WTC11 (cell line): ENCODE results near the gene ZFHX3. TPM values are rescaled to one million over a fixed set of nuclear protein-coding genes. Genes with fewer than 3 reads are reported as not detected.

Experiments
- ATAC-seq: fragments of 200-7000 bp; cut with Tn5 transposase; 2 replicates; pipeline ENCODE4 v1.10.0; 2021; ENCODE audit warnings: mild to moderate bottlenecking, moderate library complexity
- CTCF ChIA-PET: fragments of 300-600 bp; sonication (Branson Sonifier 250); formaldehyde crosslinking; loops from one replicate; lab custom pipeline; 2021; ENCODE audit warnings: antibody characterized with exemption; lab: Charles Lee
- POLR2A ChIA-PET: fragments of 350-600 bp; sonication (Branson Sonifier 250); formaldehyde crosslinking; loops from one replicate; lab custom pipeline; 2021; ENCODE audit warnings: antibody characterized with exemption; lab: Charles Lee
- DNase-seq: peaks from one replicate; pipeline ENCODE4 v3.0.0; 2021; ENCODE audit warnings: low spot score
- H3K27ac Mint-ChIP-seq: 2 replicates; pipeline ENCODE4 v1.8.0; 2021; ENCODE audit warnings: mixed read lengths
- H3K27me3 Mint-ChIP-seq: 2 replicates; pipeline ENCODE4 v1.8.0; 2021; ENCODE audit warnings: low read depth, mild to moderate bottlenecking, moderate library complexity, mixed read lengths
- H3K36me3 Mint-ChIP-seq: 2 replicates; pipeline ENCODE4 v1.8.0; 2021; ENCODE audit warnings: mixed read lengths
- H3K4me1 Mint-ChIP-seq: 2 replicates; pipeline ENCODE4 v1.8.0; 2022; ENCODE audit warnings: mixed read lengths
- H3K4me3 Mint-ChIP-seq: 2 replicates; pipeline ENCODE4 v1.8.0; 2021; ENCODE audit warnings: mild to moderate bottlenecking, moderate library complexity, mixed read lengths
- H3K9me3 Mint-ChIP-seq: 2 replicates; pipeline ENCODE4 v1.8.0; 2021; ENCODE audit warnings: mixed read lengths
- EMX1 ChIP-seq: fragments of 250-450 bp; sonication (Bioruptor Pico); IDR thresholded peaks from 2 replicates; pipeline ENCODE4 v1.8.0; 2021; ENCODE audit warnings: mild to moderate bottlenecking
- FOXK1 ChIP-seq: sonication (generic); formaldehyde crosslinking; IDR thresholded peaks from 2 replicates; pipeline ENCODE4 v1.8.0; 2022; ENCODE audit warnings: mild to moderate bottlenecking, moderate library complexity, missing genetic modification reagents
- PRRX2 ChIP-seq: fragments of 250-450 bp; sonication (Bioruptor Pico); IDR thresholded peaks from 2 replicates; pipeline ENCODE4 v1.8.0; 2021; ENCODE audit warnings: mild to moderate bottlenecking
- SOX15 ChIP-seq: fragments of 250-450 bp; sonication (Bioruptor Pico); IDR thresholded peaks from 2 replicates; pipeline ENCODE4 v1.9.0; 2021; ENCODE audit warnings: mild to moderate bottlenecking
- TP53 ChIP-seq: sonication (generic); formaldehyde crosslinking; IDR thresholded peaks from 2 replicates; pipeline ENCODE4 v1.8.1; 2023; ENCODE audit warnings: mild to moderate bottlenecking, missing genetic modification reagents
- ZBTB21 ChIP-seq: sonication (generic); formaldehyde crosslinking; IDR thresholded peaks from 2 replicates; pipeline ENCODE4 v1.8.1; 2023; ENCODE audit warnings: mild to moderate bottlenecking, missing genetic modification reagents, borderline replicate concordance
- ZNF396 ChIP-seq: fragments of 250-450 bp; sonication (Bioruptor Pico); IDR thresholded peaks from 2 replicates; pipeline ENCODE4 v1.8.0; 2021; ENCODE audit warnings: mild to moderate bottlenecking, moderate library complexity, borderline replicate concordance
- total RNA-seq: library from RNA; stranded (reverse); gene quantifications from 3 replicates; pipeline ENCODE4 v1.2.3, GENCODE V29; 2021
- TF ChIP-seq, protein P1 (sequence below): fragments of 200-600 bp; IDR thresholded peaks from 2 replicates; pipeline ENCODE4 v1.8.0; 2022; ENCODE audit warnings: antibody characterized with exemption
- TF ChIP-seq, protein P2 (sequence below): sonication (generic); formaldehyde crosslinking; IDR thresholded peaks from 2 replicates; pipeline ENCODE4 v1.8.0; 2022; ENCODE audit warnings: mild to moderate bottlenecking, missing genetic modification reagents
- TF ChIP-seq, protein P3 (sequence below): sonication (generic); formaldehyde crosslinking; IDR thresholded peaks from 2 replicates; pipeline ENCODE4 v1.8.1; 2022; ENCODE audit warnings: low read depth, mild to moderate bottlenecking, moderate library complexity, missing genetic modification reagents, borderline replicate concordance
- TF ChIP-seq, protein P4 (sequence below): sonication (generic); formaldehyde crosslinking; IDR thresholded peaks from 2 replicates; pipeline ENCODE4 v1.8.1; 2023; ENCODE audit warnings: mild to moderate bottlenecking, moderate library complexity, missing genetic modification reagents
- TF ChIP-seq, protein P5 (sequence below): sonication (generic); formaldehyde crosslinking; conservative IDR thresholded peaks from 2 replicates; pipeline ENCODE4 v1.8.1; 2022; ENCODE audit warnings: mild to moderate bottlenecking, missing genetic modification reagents
- TF ChIP-seq, protein P6 (sequence below): sonication (generic); formaldehyde crosslinking; IDR thresholded peaks from 2 replicates; pipeline ENCODE4 v1.8.0; 2022; ENCODE audit warnings: mild to moderate bottlenecking, missing genetic modification reagents
- TF ChIP-seq, protein P7 (sequence below): sonication (generic); formaldehyde crosslinking; IDR thresholded peaks from 2 replicates; pipeline ENCODE4 v1.8.1; 2023; ENCODE audit warnings: mild to moderate bottlenecking, missing genetic modification reagents, borderline replicate concordance

ZFHX3 gene
- total RNA-seq, 1 experiment from 2014 or later = 5.7 TPM

DNA sequence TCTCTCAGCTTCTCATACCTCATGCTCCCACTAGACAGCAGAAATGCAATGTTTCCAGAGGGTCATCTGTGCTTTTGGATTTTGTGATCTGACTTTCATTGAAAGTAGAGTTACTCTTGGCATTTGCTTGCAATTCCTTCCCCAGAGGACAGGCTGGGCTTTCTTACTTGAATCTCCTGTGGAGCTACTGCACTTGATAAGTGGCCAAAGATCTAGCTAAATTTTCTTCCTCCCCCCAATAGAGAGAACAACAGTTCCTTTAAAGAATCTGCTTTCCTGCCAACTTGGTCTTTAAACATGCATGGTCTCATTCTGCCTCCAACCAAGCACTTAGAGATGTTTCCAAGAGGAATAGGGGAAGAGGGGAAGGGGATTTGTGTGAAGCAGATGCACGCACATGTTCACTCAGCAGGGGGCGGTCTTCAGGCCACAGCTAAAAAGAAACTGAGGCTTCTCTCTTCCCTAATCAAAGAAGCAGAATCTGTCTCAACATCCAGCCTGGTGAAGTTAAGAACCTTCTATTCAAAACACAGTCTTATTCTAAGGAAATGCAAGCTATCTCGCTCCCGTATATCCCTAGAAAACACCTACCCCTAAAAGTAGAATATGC, 229.6 kb downstream of the ZFHX3 start:
- H3K4me3 Mint-ChIP-seq = no peak overlapping the region
- no peaks in the 10 kb centered on the region for H3K27me3 Mint-ChIP-seq
- no peak overlapping the region for H3K27ac Mint-ChIP-seq
- ChIA-PET POLR2A (no interaction called here), CTCF (interaction anchor here (0.6 to 7.5 kb wide), 11 partner anchors 10 to 1767 kb away, joined by 3 to 75 read pairs (median 3); no protein-coding TSS in a partner anchor)
- no peaks in the 10 kb centered on the region for H3K36me3 Mint-ChIP-seq
- no peaks in the 10 kb centered on the region for H3K9me3 Mint-ChIP-seq
- peak; percentile 47 for DNase-seq
- no peaks in the 10 kb centered on the region for H3K4me1 Mint-ChIP-seq
- no peak for ATAC-seq
- TF ChIP-seq, protein P1, sequence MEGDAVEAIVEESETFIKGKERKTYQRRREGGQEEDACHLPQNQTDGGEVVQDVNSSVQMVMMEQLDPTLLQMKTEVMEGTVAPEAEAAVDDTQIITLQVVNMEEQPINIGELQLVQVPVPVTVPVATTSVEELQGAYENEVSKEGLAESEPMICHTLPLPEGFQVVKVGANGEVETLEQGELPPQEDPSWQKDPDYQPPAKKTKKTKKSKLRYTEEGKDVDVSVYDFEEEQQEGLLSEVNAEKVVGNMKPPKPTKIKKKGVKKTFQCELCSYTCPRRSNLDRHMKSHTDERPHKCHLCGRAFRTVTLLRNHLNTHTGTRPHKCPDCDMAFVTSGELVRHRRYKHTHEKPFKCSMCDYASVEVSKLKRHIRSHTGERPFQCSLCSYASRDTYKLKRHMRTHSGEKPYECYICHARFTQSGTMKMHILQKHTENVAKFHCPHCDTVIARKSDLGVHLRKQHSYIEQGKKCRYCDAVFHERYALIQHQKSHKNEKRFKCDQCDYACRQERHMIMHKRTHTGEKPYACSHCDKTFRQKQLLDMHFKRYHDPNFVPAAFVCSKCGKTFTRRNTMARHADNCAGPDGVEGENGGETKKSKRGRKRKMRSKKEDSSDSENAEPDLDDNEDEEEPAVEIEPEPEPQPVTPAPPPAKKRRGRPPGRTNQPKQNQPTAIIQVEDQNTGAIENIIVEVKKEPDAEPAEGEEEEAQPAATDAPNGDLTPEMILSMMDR = peak; percentile 20; the same call in 1 of the 2 replicates
- no peak for TF ChIP-seq ZNF396 (CRISPR knock-in tag)
- no peak for TF ChIP-seq TP53 (CRISPR knock-in tag)
- no peak for TF ChIP-seq ZBTB21 (CRISPR knock-in tag)

DNA sequence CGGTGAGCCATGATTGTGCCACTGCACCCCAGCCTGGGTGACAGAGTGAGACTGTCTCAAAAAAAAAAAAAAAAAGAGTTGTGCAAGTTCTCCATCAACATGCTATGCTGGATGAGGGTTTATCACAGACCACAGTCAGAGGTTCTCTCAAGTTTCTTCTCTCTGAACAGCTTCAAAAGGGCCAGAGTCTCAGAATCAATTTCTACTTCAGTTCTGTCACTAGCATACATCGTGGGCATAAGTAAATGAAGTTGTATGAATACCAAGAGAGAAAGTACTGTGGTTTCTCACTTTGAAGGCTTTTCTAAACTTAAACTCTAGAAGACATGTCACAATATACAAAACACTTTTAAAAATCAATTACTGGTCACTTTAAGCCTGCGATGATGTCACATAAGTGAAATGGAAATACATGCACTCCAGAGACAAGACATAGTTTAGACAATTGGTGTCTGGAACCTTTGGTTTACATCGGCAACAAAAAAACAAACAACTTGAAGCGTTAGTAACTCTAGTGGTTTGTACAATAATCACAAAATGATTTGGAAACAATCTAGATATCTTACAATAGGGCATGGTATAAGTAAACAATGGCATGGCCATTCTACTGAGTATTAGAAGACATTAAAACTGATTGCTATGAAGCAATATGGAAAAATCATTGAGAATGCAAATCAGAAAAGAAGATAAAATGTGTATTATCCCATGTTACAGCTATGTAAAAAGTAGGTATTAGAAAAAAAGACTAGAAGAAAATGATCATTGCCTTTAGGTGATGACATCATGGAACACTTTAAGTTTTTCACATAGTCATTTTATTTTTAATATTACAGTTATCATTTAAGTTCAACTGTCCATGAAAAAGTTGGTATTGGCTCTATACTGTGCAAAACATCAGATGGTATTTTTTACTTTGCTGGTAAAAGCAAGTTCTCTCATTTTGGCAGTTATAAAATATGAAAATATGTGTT, 232.3 kb downstream of the ZFHX3 start:
- no peak for DNase-seq
- no peak for ATAC-seq
- Mint-ChIP-seq H3K27me3 (no peaks in the 10 kb centered on the region), H3K4me1 (no peaks in the 10 kb centered on the region)
- TF ChIP-seq, protein P2, sequence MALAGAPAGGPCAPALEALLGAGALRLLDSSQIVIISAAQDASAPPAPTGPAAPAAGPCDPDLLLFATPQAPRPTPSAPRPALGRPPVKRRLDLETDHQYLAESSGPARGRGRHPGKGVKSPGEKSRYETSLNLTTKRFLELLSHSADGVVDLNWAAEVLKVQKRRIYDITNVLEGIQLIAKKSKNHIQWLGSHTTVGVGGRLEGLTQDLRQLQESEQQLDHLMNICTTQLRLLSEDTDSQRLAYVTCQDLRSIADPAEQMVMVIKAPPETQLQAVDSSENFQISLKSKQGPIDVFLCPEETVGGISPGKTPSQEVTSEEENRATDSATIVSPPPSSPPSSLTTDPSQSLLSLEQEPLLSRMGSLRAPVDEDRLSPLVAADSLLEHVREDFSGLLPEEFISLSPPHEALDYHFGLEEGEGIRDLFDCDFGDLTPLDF (CRISPR knock-in tag) = no peak
- TF ChIP-seq, protein P3, sequence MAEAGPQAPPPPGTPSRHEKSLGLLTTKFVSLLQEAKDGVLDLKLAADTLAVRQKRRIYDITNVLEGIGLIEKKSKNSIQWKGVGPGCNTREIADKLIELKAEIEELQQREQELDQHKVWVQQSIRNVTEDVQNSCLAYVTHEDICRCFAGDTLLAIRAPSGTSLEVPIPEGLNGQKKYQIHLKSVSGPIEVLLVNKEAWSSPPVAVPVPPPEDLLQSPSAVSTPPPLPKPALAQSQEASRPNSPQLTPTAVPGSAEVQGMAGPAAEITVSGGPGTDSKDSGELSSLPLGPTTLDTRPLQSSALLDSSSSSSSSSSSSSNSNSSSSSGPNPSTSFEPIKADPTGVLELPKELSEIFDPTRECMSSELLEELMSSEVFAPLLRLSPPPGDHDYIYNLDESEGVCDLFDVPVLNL = no peak
- TF ChIP-seq, protein P4, sequence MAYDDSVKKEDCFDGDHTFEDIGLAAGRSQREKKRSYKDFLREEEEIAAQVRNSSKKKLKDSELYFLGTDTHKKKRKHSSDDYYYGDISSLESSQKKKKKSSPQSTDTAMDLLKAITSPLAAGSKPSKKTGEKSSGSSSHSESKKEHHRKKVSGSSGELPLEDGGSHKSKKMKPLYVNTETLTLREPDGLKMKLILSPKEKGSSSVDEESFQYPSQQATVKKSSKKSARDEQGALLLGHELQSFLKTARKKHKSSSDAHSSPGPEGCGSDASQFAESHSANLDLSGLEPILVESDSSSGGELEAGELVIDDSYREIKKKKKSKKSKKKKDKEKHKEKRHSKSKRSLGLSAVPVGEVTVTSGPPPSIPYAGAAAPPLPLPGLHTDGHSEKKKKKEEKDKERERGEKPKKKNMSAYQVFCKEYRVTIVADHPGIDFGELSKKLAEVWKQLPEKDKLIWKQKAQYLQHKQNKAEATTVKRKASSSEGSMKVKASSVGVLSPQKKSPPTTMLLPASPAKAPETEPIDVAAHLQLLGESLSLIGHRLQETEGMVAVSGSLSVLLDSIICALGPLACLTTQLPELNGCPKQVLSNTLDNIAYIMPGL (CRISPR knock-in tag) = no peak
- TF ChIP-seq, protein P5, sequence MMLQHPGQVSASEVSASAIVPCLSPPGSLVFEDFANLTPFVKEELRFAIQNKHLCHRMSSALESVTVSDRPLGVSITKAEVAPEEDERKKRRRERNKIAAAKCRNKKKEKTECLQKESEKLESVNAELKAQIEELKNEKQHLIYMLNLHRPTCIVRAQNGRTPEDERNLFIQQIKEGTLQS (CRISPR knock-in tag) = no peak
- TF ChIP-seq, protein P1 = no peak
- TF ChIP-seq, protein P6, sequence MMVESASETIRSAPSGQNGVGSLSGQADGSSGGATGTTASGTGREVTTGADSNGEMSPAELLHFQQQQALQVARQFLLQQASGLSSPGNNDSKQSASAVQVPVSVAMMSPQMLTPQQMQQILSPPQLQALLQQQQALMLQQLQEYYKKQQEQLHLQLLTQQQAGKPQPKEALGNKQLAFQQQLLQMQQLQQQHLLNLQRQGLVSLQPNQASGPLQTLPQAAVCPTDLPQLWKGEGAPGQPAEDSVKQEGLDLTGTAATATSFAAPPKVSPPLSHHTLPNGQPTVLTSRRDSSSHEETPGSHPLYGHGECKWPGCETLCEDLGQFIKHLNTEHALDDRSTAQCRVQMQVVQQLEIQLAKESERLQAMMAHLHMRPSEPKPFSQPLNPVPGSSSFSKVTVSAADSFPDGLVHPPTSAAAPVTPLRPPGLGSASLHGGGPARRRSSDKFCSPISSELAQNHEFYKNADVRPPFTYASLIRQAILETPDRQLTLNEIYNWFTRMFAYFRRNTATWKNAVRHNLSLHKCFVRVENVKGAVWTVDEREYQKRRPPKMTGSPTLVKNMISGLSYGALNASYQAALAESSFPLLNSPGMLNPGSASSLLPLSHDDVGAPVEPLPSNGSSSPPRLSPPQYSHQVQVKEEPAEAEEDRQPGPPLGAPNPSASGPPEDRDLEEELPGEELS (CRISPR knock-in tag) = no peak
- TF ChIP-seq EMX1 (no peak), FOXK1 (CRISPR knock-in tag) (no peak), PRRX2 (no peak), SOX15 (CRISPR knock-in tag) (no peak)
- TF ChIP-seq, protein P7, sequence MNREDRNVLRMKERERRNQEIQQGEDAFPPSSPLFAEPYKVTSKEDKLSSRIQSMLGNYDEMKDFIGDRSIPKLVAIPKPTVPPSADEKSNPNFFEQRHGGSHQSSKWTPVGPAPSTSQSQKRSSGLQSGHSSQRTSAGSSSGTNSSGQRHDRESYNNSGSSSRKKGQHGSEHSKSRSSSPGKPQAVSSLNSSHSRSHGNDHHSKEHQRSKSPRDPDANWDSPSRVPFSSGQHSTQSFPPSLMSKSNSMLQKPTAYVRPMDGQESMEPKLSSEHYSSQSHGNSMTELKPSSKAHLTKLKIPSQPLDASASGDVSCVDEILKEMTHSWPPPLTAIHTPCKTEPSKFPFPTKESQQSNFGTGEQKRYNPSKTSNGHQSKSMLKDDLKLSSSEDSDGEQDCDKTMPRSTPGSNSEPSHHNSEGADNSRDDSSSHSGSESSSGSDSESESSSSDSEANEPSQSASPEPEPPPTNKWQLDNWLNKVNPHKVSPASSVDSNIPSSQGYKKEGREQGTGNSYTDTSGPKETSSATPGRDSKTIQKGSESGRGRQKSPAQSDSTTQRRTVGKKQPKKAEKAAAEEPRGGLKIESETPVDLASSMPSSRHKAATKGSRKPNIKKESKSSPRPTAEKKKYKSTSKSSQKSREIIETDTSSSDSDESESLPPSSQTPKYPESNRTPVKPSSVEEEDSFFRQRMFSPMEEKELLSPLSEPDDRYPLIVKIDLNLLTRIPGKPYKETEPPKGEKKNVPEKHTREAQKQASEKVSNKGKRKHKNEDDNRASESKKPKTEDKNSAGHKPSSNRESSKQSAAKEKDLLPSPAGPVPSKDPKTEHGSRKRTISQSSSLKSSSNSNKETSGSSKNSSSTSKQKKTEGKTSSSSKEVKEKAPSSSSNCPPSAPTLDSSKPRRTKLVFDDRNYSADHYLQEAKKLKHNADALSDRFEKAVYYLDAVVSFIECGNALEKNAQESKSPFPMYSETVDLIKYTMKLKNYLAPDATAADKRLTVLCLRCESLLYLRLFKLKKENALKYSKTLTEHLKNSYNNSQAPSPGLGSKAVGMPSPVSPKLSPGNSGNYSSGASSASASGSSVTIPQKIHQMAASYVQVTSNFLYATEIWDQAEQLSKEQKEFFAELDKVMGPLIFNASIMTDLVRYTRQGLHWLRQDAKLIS (CRISPR knock-in tag) = no peak
- TF ChIP-seq, all 79 proteins: peak for 0
- no peaks in the 10 kb centered on the region for H3K9me3 Mint-ChIP-seq
- no peaks in the 10 kb centered on the region for H3K36me3 Mint-ChIP-seq
- ChIA-PET CTCF (interaction anchor here (1.3 to 7.5 kb wide), 3 partner anchors 17 to 312 kb away, joined by 3 to 75 read pairs (median 3); no protein-coding TSS in a partner anchor), POLR2A (no interaction called here)
- no peak overlapping the region for H3K27ac Mint-ChIP-seq
- H3K4me3 Mint-ChIP-seq = no peak overlapping the region
